GM12801 (cell line): ENCODE measurements around the gene CEACAM16.

ENCODE experiments used
- TF ChIP-seq, protein P1 (sequence below): IDR thresholded peaks from one replicate; pipeline ENCODE4 v1.5.1; 2011; ENCODE audit warnings: control low read depth; ENCODE audit not compliant: insufficient read length; ENCODE audit errors: extremely low read depth

Gene CEACAM16

DNA sequence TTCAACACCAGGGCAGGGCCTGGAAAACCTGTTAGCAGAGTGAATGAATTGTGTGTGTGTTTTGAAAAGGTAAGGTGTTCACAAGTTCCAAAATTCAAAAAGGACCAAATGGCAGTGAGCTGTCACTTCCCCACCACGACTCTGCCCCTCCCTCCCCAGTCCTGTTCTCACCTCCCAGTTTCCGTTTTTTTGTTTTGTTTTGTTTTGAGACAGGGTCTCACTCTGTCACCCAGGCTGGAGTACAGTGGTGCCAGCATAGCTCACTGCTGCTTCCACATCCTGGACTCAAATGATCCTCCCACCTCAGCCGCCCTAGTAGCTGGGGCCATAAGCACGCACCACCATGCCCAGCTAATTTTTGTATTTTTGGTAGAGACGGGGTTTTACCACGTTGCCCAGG is 29.2 kb downstream of the CEACAM16 start:
- TF ChIP-seq, protein P1, sequence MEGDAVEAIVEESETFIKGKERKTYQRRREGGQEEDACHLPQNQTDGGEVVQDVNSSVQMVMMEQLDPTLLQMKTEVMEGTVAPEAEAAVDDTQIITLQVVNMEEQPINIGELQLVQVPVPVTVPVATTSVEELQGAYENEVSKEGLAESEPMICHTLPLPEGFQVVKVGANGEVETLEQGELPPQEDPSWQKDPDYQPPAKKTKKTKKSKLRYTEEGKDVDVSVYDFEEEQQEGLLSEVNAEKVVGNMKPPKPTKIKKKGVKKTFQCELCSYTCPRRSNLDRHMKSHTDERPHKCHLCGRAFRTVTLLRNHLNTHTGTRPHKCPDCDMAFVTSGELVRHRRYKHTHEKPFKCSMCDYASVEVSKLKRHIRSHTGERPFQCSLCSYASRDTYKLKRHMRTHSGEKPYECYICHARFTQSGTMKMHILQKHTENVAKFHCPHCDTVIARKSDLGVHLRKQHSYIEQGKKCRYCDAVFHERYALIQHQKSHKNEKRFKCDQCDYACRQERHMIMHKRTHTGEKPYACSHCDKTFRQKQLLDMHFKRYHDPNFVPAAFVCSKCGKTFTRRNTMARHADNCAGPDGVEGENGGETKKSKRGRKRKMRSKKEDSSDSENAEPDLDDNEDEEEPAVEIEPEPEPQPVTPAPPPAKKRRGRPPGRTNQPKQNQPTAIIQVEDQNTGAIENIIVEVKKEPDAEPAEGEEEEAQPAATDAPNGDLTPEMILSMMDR, result no peak

DNA sequence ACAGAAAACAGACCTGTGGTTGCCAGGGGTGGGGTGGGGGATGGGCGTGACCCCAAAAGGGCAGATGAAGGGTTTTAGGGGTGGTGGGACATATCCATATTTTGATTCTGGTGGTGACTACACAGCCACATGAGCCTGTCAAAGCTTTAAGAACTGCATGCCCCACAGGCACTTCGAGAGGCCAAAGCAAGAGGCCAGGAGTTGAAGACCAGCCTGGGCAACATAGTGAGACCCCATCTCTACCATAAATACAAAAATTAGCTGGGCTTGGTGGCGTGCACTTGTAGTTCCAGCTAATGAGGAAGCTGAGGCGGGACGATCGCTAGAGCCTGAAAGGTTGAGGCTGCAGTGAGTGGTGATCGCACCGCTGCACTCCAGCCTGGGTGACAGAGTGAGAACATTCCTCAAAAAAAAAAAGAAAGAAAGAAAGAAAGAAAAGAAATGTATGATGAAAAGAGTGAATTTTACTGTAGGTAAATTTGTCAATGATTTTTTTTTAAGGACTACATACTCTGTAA is 30.6 kb downstream of the CEACAM16 start:
- TF ChIP-seq, protein P1, result no peak

- TF ChIP-seq, protein P1, result no peak
Observed at GRCh38 chr19:44731081-44731480, 32.1 kb downstream of the CEACAM16 start.

- TF ChIP-seq, protein P1, result no peak
Observed at GRCh38 chr19:44731622-44732021, 32.7 kb downstream of the CEACAM16 start.

DNA sequence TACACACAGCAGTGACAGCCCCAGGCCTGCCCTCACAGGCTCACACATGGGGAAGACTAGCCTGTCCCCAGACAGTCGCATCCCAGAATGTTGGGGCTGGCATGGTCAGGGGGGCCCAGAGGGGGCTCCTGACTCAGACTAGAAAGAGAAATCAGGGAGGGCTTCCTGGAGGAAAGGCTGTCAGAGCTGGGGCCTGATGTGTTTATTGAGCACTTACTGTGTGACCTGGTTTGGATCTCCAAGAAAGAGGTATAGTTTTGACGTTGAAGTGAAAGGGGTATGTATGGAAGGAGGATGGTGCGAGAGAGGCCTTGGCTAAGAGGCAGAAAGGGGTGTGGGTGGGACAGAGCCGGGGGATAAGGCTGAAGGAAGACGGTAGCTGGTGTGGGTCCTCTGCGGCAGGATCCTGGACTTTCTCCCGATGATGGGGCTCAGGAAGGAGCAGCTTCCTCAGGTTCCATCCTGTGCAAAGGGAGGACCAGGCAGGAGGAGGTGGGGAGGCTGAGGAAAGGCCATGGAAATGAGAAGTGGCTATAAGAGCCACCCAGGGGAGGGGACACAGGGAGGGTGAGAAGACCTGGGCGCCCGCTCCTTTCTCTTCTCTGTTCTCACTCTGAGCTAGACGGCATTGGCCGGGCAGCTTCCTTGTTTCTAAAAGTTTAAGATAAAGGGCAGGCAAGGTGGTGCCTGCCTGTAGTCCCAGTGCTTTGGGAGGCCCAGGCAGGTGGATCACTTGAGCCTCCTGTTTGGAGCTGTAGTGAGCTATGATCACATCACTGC is 33.5 kb downstream of the CEACAM16 start:
- TF ChIP-seq, protein P1, result no peak

GRCh38 chr19:44734357-44734756 is 35.4 kb downstream of the CEACAM16 start:
- TF ChIP-seq, protein P1, result no peak

DNA sequence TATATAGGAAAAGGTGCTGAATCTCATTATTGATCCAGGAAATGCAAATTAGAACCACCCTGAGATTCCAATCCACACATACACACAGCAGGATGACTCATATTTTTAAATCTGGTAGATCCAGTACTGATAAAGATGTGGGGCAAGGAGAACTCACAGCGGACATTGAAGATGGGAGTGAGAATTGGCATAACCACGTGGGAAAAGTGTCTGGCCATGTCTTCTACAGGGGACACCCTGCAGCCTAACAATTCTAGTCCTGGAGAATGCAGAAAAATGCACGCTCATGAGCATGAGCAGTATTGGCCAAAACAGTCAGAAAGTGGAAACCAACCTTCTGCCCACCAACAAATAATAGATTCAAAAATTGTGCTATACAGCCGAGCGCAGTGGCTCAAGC is 36.1 kb downstream of the CEACAM16 start:
- TF ChIP-seq, protein P1, result no peak
